Activated CD4-positive, alpha-beta T cell treated with anti-CD3 and anti-CD28 coated beads, Interleukin-2, amount 10 ng/mL, durations not matched to agents 7 days and 5 days (primary cell): ENCODE results near the gene RAD51B. TPM values are rescaled to one million over a fixed set of nuclear protein-coding genes. Genes with fewer than 3 reads are reported as not detected.
A peak's percentile ranks its signal among the peaks of the same experiment; 100 is the strongest.

Source experiments
- CTCF ChIA-PET: fragments of 350-600 bp; sonication (Branson Sonifier 250); formaldehyde crosslinking; loops from one replicate; lab custom pipeline; 2021; ENCODE audit warnings: antibody characterized with exemption; lab: Charles Lee
- POLR2A ChIA-PET: fragments of 350-600 bp; sonication (Branson Sonifier 250); formaldehyde crosslinking; loops from one replicate; lab custom pipeline; 2021; ENCODE audit warnings: antibody characterized with exemption; lab: Charles Lee
- DNase-seq: peaks from one replicate; pipeline ENCODE4 v3.0.0-alpha.2; 2020
- H3K27ac Mint-ChIP-seq: one replicate; pipeline ENCODE4 v1.8.0; 2021; ENCODE audit warnings: mild to moderate bottlenecking, moderate library complexity, mixed read lengths
- H3K27me3 Mint-ChIP-seq: one replicate; pipeline ENCODE4 v1.8.0; 2021; ENCODE audit warnings: mixed read lengths
- H3K36me3 Mint-ChIP-seq: one replicate; pipeline ENCODE4 v1.8.0; 2021; ENCODE audit warnings: low read depth, mixed read lengths
- H3K4me1 Mint-ChIP-seq: one replicate; pipeline ENCODE4 v1.8.0; 2021; ENCODE audit warnings: mixed read lengths
- H3K4me3 Mint-ChIP-seq: one replicate; pipeline ENCODE4 v1.8.0; 2021; ENCODE audit warnings: mild to moderate bottlenecking, moderate library complexity, mixed read lengths
- H3K9me3 Mint-ChIP-seq: one replicate; pipeline ENCODE4 v1.8.0; 2021; ENCODE audit warnings: mixed read lengths
- total RNA-seq, 2 experiments: library from RNA; stranded (reverse); gene quantifications; one replicate each; pipeline ENCODE4 v1.2.3, GENCODE V29; 2021

The RAD51B gene
- total RNA-seq, 2 experiments from 2014 or later: 20.6 to 30.3 TPM

DNA sequence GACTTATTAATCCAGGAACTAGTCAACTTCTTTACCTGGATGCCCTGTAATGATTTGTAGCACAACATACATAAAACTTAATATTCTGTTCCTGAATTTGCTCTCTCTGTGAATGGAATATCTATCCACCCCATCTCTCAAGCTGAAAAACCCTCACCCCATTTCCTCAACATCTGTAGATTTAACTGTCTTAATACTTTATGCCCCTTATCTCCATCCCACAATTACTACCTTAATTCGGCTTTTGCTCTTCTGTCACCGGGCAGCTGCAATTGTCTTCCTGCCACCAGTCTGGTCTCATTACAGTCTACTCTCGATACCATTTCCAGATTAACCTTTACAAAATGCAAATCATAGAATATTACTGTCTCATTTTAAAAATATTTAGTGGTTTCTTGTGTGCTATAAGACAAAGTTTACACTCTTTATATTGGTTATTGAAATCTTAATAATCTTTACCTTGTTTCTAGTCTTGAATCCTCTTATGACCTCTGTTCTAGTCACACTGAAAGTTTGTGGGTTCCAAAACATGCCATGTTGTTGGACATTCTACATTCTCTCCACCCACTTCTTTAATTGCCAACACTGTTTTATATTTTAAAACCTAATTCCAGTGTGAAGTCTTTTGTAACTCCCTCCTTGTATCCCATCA is 347.3 kb downstream of the RAD51B start:
- no peaks in the 10 kb centered on the region for H3K9me3 Mint-ChIP-seq
- no peak for DNase-seq
- no peaks in the 10 kb centered on the region for H3K36me3 Mint-ChIP-seq
- H3K27me3 Mint-ChIP-seq: no peaks in the 10 kb centered on the region
- ChIA-PET CTCF (no interaction called here), POLR2A (no interaction called here)
- H3K4me1 Mint-ChIP-seq: no peaks in the 10 kb centered on the region
- no peak overlapping the region for H3K4me3 Mint-ChIP-seq
- no peak overlapping the region for H3K27ac Mint-ChIP-seq

DNA sequence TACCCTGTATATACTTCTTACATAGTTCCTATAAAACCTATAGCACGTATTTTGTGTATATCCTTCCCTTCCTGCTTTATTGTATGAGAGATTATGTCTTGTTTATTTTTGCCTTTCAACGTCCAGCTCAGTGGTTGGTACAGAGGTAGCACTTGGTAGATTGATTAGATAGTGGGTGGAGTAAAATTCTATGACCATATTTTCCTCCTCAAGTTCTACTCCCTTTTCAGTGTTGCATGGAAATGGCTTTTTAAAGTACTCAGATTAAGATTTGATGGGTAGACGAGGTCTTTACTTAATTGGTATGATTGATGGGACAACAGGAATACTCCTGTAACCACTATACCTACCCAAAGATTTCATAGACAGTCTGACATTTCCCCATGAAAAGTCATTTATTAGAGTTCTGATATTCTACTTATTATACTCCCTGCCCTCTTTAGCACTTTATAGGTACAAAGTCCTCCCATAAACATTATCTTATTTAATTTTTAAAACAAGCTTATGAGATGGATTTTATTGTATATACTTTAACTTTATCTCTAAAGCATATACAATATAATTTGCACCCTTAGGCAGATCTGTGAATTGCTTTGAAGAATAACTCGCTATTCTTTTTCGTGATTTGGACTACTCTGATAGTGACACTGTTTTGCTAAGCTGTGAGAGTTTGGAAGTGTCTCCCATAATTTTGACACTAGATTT is 348.0 kb downstream of the RAD51B start:
- ChIA-PET POLR2A (no interaction called here), CTCF (no interaction called here)
- H3K9me3 Mint-ChIP-seq: no peaks in the 10 kb centered on the region

DNA sequence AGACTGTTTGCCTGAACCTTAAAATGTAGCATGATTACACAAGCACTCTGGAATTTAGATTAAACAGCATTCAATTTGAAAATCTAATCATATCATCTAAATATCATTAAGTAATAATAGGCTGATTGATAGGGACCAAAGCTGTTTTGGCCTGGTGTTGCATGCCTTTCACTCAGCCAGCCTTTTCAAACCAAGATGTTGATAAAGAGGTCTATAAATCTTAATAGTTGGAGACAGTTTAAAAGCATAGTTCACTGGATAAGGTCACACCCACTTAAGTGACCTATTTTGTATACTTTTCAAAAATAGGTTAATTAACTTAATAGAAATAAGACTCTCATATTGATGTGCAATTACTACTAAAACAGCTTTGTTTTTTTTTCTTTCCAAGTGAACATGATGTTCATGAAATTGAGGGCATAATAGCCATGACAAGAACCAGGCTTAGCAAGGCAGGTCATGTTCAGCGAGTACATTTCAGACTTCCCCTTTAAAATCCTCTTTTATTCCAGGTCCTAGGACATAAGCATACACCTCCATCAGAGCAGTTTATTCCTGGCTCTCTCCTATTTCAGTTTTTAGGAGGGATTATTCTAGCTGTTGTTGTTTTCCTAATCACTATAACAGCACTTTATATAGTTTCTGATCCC is 349.0 kb downstream of the RAD51B start:
- DNase-seq: no peak
- Mint-ChIP-seq H3K36me3 (no peaks in the 10 kb centered on the region), H3K27me3 (no peaks in the 10 kb centered on the region), H3K27ac (no peak overlapping the region), H3K4me3 (no peak overlapping the region), H3K9me3 (no peaks in the 10 kb centered on the region), H3K4me1 (no peaks in the 10 kb centered on the region)
- CTCF ChIA-PET: interaction anchor here (0.7 kb wide), 1 partner anchor 93 kb away, joined by 3 read pairs; no protein-coding TSS in a partner anchor
- POLR2A ChIA-PET: no interaction called here

More for the DNA sequence above, 348.0 kb downstream of the RAD51B start:
- H3K4me1 Mint-ChIP-seq: no peaks in the 10 kb centered on the region
- H3K36me3 Mint-ChIP-seq: no peaks in the 10 kb centered on the region
- H3K4me3 Mint-ChIP-seq: no peak overlapping the region
- no peak overlapping the region for H3K27ac Mint-ChIP-seq
- no peak for DNase-seq
- H3K27me3 Mint-ChIP-seq: no peaks in the 10 kb centered on the region

DNA sequence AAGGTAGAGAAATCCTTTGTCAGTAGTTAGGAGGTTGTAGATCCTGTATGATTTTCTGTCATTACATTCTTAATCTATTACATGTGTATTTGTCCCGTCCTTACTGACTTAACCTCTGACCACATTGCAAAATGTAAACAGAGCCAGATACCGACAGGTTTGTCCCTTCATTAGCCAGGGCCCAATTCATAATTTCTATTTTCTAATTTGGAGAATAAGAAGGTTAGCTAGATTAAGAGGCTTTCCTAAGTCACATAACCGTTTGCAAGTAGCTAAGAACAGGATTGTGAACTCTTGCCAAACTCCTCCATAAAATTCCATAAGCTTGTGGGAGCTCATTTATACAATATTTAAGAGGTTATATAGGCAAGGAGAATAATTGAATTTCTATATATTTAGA is 352.6 kb downstream of the RAD51B start:
- ChIA-PET POLR2A (no interaction called here), CTCF (no interaction called here)
- H3K27me3 Mint-ChIP-seq: no peaks in the 10 kb centered on the region
- H3K4me3 Mint-ChIP-seq: no peak overlapping the region
- no peaks in the 10 kb centered on the region for H3K36me3 Mint-ChIP-seq
- no peak for DNase-seq
- no peak overlapping the region for H3K27ac Mint-ChIP-seq
- no peaks in the 10 kb centered on the region for H3K4me1 Mint-ChIP-seq
- H3K9me3 Mint-ChIP-seq: no peaks in the 10 kb centered on the region

DNA sequence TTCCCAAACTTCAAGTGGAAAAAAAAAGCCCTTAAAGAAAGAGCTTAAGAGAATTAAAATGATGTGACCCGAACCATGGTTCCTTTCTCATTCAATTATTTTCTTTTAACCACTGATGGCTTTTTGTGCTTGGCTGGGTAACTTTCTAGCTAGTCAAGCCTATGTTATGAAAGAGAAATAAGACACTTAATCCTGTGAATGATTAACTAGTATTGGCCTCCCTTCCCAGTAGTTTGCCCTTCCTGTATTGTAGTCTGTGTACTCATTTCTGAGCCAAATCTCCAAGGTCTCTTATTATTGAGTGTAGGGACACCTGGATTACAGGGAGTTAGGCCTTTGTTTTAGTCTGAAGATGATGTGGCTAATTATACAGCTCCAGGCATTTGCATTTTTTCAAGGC is 353.0 kb downstream of the RAD51B start:
- H3K4me1 Mint-ChIP-seq: no peaks in the 10 kb centered on the region
- CTCF ChIA-PET: no interaction called here
- H3K36me3 Mint-ChIP-seq: no peaks in the 10 kb centered on the region

DNA sequence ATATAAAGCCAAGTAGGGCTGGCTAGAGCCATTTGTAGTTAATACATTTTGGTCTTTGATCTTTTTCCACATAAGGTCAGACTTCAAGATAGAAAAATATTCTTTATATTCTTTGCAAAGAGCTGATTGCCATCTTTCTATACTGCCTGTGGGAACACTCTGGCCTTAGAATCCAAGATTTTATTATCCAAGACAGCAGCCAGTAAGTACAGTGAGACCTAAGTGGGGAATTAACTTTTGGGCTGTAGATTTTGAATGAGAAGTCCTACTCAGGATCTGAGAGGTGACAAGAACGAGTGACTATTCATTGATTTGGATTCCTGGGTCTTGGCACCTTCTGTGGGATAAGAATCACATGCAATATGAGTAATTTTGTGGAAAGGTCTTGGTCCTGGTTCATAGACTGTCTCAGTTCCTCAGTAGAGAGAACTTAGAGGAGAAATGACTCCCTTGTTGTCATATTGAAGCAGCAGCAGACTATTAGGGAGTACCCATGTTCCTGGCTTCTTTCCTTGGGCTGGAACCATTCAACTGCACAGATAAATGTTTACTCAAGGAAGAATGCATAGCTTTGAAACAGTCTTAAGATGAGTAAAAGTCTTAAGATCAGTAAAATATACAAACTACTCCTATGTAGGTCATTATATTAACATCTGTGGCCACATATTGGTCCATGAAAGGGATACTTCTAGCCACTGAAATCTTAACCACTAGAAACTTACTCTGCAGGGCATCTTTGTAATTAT is 353.8 kb downstream of the RAD51B start:
- ChIA-PET CTCF (no interaction called here), POLR2A (no interaction called here)
- Mint-ChIP-seq H3K27ac (no peak overlapping the region), H3K36me3 (no peaks in the 10 kb centered on the region), H3K9me3 (no peaks in the 10 kb centered on the region), H3K4me3 (no peak overlapping the region), H3K27me3 (no peaks in the 10 kb centered on the region), H3K4me1 (no peaks in the 10 kb centered on the region)
- no peak for DNase-seq

More for the DNA sequence above, 353.0 kb downstream of the RAD51B start:
- Mint-ChIP-seq H3K4me3 (no peak overlapping the region), H3K9me3 (no peaks in the 10 kb centered on the region), H3K27me3 (no peaks in the 10 kb centered on the region), H3K27ac (no peak overlapping the region)
- DNase-seq: no peak
- POLR2A ChIA-PET: no interaction called here

DNA sequence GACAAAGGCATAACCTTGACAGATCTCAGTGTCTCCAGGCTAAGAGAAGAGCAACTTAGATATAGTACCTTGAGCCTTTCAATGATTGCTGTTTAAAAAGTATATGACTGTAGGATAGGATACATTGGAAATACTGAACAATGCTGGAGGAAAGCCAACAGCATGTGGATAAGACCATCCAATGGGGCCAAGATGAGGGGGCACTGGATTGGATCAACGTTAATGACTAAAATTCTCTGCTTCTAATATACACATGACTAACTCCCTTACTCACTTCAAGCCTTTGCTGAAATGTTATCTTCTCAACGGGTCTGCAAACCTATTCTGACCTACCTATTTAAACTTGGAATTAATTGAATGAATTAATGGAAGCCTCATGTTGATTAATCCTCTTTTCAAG is 354.9 kb downstream of the RAD51B start:
- no peak for DNase-seq
- H3K4me3 Mint-ChIP-seq: no peak overlapping the region
- no peaks in the 10 kb centered on the region for H3K4me1 Mint-ChIP-seq
- POLR2A ChIA-PET: no interaction called here
- H3K27me3 Mint-ChIP-seq: no peaks in the 10 kb centered on the region
- H3K36me3 Mint-ChIP-seq: no peaks in the 10 kb centered on the region
- no peak overlapping the region for H3K27ac Mint-ChIP-seq
- H3K9me3 Mint-ChIP-seq: no peaks in the 10 kb centered on the region
- CTCF ChIA-PET: no interaction called here

DNA sequence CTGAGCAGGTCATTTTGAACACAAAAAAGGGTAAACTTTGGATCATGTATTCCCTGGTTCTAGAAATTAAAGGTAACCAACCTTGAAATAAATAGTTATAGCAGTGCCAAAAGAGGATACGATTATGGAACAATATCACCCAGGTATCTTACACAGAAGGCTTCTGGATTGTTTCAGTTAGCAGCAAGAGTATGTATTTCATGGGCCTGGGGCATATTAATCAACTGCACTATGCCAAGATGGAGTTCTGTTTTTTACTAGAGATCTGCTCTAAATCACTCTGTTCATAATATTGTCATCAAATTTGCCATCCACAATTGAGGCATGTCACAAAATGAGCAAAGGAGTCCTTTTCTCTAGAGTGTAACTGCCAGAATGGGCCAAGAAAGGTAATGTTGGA is 357.1 kb downstream of the RAD51B start:
- no peak for DNase-seq
- CTCF ChIA-PET: no interaction called here
- no peaks in the 10 kb centered on the region for H3K27me3 Mint-ChIP-seq
- H3K27ac Mint-ChIP-seq: no peak overlapping the region
- H3K9me3 Mint-ChIP-seq: no peaks in the 10 kb centered on the region
- H3K36me3 Mint-ChIP-seq: no peaks in the 10 kb centered on the region
- peaks cover 10% of the 10 kb centered on the region for H3K4me1 Mint-ChIP-seq
- no peak overlapping the region for H3K4me3 Mint-ChIP-seq
- POLR2A ChIA-PET: no interaction called here

DNA sequence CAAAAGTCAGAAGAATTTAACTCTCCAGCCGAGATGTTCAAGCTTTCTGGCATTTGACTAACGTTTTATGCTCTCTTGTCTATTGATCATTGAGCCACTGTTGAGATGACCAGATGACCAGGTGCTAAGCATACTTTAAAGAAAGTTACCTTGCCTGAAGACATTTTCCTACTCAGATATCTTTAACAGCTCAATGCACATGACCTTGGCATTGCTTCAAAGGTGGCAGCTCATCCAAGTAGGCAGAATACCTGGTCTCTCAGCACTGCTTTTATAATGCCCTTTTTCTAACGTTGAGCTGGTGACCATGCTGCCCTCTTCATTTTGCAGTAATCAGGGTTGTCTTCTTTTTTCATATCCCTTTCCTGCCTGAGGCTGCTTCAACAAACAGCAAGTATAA is 358.1 kb downstream of the RAD51B start:
- no peak overlapping the region for H3K27ac Mint-ChIP-seq
- H3K27me3 Mint-ChIP-seq: no peaks in the 10 kb centered on the region
- peaks cover 20% of the 10 kb centered on the region for H3K4me1 Mint-ChIP-seq
- no peak overlapping the region for H3K4me3 Mint-ChIP-seq
- no peaks in the 10 kb centered on the region for H3K36me3 Mint-ChIP-seq
- no peaks in the 10 kb centered on the region for H3K9me3 Mint-ChIP-seq
- ChIA-PET POLR2A (no interaction called here), CTCF (no interaction called here)
- no peak for DNase-seq

DNA sequence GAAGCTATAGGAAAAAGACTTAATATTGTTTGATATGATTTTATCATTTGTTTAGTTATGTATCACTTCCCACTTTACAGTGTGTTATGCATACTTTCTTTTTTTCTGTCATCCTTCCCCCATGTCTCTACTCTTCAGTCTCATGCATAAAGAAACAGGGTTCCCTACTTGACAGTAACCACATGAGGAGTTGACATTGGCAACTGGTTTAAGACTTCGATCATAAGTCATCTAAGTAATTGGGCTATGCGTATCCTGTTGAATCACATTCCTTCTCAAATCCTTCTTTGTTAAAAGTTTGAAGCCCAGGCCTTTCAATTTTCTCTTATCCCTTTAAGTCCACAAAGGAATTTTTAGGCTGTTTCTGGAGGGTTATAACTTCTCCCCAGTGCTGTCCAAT is 358.7 kb downstream of the RAD51B start:
- CTCF ChIA-PET: no interaction called here
- POLR2A ChIA-PET: no interaction called here
- no peaks in the 10 kb centered on the region for H3K36me3 Mint-ChIP-seq
- H3K9me3 Mint-ChIP-seq: no peaks in the 10 kb centered on the region
- DNase-seq: no peak
- H3K27me3 Mint-ChIP-seq: no peaks in the 10 kb centered on the region
- H3K27ac Mint-ChIP-seq: no peak overlapping the region
- H3K4me1 Mint-ChIP-seq: peaks cover 25% of the 10 kb centered on the region
- no peak overlapping the region for H3K4me3 Mint-ChIP-seq

DNA sequence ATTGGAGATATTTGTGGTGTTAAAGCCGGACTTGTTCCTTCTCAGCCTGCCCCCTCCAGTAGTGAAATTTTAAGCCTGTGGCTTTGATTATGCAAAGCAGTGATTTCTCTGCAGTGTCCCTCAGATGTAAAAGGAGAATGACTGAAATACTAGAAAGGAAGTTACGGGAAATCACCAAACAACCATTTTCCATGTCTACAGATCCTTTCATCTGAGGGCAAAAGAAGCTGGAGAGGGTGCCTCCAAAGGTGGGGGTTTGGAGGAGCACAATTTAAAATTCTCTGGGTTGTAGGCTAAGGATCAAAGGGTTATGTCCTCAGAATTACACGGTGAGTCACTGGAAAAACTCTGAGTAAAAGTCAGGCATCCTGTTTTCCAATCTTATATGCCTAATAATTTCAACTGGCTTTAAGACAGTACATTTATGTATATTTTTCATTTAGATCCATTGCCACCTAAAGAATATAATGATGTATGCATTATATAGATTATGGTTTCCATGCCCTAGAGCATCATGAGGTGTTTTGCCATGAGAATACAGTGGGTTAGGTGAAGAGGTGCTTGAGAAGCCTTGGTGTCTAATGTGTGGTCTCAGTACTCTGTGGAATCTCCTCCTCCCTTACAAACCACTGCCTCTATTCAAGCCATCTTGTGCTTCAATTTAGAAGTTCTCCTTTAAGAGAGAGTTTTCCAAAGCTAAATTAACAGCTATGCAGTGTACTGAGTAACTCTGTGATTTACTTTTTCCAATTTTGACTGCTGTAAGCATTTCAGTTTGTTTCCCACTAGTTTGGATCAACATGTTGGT is 362.1 kb downstream of the RAD51B start:
- no peak for DNase-seq
- H3K4me1 Mint-ChIP-seq: peaks cover 32% of the 10 kb centered on the region
- H3K27ac Mint-ChIP-seq: no peak overlapping the region
- peaks cover 2% of the 10 kb centered on the region for H3K9me3 Mint-ChIP-seq
- H3K36me3 Mint-ChIP-seq: no peaks in the 10 kb centered on the region
- no peaks in the 10 kb centered on the region for H3K27me3 Mint-ChIP-seq
- H3K4me3 Mint-ChIP-seq: no peak overlapping the region
- POLR2A ChIA-PET: no interaction called here
- CTCF ChIA-PET: no interaction called here

DNA sequence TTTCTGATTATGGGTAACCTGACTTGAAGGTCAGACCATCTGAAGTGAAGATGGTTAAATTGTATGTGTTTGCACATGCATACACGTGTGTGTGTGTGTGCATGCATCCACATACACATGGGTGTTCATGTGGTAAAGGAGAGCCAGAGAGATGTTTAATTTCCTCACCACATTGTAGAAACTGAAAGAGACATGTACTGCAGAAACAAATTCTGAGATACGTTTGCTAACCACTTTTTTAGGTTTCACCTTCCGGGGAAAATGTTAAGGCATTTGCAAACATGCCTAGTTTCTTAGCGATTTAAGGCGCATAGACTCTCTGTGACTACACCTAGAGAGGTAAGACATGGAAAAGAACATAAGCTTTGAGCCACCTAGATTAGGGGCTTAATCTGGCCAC is 362.9 kb downstream of the RAD51B start:
- peak; percentile 42 for DNase-seq
- H3K27ac Mint-ChIP-seq: peak overlapping the region; percentile 91
- CTCF ChIA-PET: no interaction called here

More for the DNA sequence above, 362.9 kb downstream of the RAD51B start:
- Mint-ChIP-seq H3K9me3 (peaks cover 2% of the 10 kb centered on the region), H3K36me3 (no peaks in the 10 kb centered on the region), H3K4me3 (no peak overlapping the region), H3K27me3 (no peaks in the 10 kb centered on the region), H3K4me1 (peaks cover 32% of the 10 kb centered on the region)
- POLR2A ChIA-PET: no interaction called here
